Mesodermal cell (in vitro differentiated cells): ENCODE data around the gene TRAIP.

Experiments used
- H3K27ac ChIP-seq: 2 replicates; pipeline ENCODE4 v1.7.0; 2013; ENCODE audit warnings: mild to moderate bottlenecking, low read depth, low read length, moderate library complexity; ENCODE audit not compliant: severe bottlenecking
- H3K36me3 ChIP-seq: 2 replicates; pipeline ENCODE4 v1.7.1; 2013; ENCODE audit warnings: mild to moderate bottlenecking, low read length, moderate library complexity; ENCODE audit not compliant: control insufficient read depth, insufficient read depth
- H3K4me1 ChIP-seq: one replicate; pipeline ENCODE4 v1.7.1; 2013; ENCODE audit warnings: mild to moderate bottlenecking, low read length; ENCODE audit not compliant: insufficient read depth, control insufficient read depth, poor library complexity, severe bottlenecking
- H3K4me3 ChIP-seq: 2 replicates; pipeline ENCODE4 v1.7.0; 2013; ENCODE audit warnings: low read length, control low read depth, mild to moderate bottlenecking; ENCODE audit not compliant: insufficient read depth, poor library complexity, severe bottlenecking; ENCODE audit errors: extremely low read depth
- H3K9me3 ChIP-seq: 2 replicates; pipeline ENCODE4 v1.7.1; 2013; ENCODE audit warnings: mild to moderate bottlenecking, low read length, moderate library complexity; ENCODE audit not compliant: control insufficient read depth
- WGBS, 2 experiments: methylation state at CpG; one replicate each; pipeline ENCODE4 v1.1.5; 2013; ENCODE audit warnings: missing lambda C conversion rate in 2 of 2; ENCODE audit not compliant: insufficient coverage in 2 of 2; 5-methylcytosine and 5-hydroxymethylcytosine counted together

TRAIP gene

DNA sequence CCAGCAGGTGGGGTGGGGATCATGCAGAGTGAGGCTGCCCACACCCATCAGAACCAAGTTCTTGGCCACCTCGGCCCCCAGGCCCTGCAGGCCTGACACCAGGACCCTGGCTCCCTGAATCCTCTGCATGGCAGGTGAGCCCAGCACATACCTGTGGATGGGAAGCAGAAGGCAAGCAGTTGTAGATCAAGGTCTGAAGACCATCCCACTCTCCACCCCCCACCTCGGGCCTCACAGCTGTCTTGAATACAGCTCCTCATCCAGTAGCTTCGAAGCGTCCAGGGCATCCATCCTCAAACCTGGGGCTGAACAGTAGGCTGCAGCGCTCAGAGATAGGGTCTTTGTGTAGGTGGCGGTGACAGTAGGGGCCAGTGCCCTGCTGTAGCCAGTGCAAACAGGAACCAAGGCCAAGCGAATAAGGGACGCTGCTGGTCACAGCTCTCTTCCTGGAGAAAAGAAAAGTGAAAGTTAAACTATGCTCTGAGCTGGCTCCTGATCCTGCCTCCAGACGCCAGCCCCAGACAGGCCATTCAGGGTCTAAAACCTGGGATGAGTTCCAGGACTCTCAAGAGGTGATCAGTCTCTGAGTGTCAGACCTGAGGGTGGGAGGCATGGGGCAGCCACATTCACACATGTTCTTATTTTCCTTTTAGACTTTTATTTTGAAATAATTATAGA, 42.7 kb downstream of the TRAIP start, which contains the start of gene UBA7:
Gene UBA7, minus strand, starts transcription at position 457 of the 678 bp plus-strand sequence. Its CDS starts 166 bp downstream, at position 291.
- Histone ChIP-seq H3K36me3 (no peaks in the 10 kb centered on the region), H3K27ac (no peak within 1 kb of the TSS), H3K9me3 (no peaks in the 10 kb centered on the region), H3K4me1 (no peaks in the 10 kb centered on the region), H3K4me3 (no peak within 1 kb of the TSS)
- 90 to 91% methylated on average over 7 to 8 of the region's 9 CpGs for WGBS, 2 experiments

DNA sequence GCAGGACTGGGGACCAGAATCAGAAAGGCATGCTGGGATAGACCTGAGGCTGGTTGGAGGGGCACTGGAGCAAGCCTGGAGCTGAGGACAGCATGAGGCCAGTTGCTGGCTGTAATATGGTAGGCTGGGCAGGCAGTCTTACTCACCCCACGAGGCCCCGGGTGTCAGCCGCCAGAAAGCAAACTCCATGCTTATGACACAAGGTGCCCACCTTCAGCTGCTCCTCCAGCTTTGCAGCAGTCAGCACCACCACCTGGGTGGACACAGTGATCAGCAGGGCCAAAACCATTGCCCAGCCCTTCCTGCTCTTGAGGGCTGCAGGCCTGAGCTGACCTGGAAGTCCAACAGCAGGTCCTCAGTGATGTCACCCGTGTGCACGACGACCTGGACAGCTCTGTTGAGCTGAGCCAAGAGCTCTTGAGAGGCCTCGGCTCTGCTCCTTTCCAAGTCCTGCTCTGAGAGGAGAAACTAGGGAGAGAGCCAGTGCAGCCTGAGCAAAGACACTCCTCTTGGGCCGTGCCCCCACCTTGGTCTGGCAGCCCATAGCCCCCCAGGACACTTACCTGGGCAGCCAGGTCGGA, 43.4 kb downstream of the TRAIP start:
- H3K4me3 ChIP-seq, result no peak overlapping the region
- no peaks in the 10 kb centered on the region for H3K36me3 ChIP-seq
- no peaks in the 10 kb centered on the region for H3K9me3 ChIP-seq
- 91 to 98% methylated on average over 7 to 9 of the region's 9 CpGs for WGBS, 2 experiments
- H3K4me1 ChIP-seq, result peaks cover 3% of the 10 kb centered on the region
- H3K27ac ChIP-seq, result no peak overlapping the region

DNA sequence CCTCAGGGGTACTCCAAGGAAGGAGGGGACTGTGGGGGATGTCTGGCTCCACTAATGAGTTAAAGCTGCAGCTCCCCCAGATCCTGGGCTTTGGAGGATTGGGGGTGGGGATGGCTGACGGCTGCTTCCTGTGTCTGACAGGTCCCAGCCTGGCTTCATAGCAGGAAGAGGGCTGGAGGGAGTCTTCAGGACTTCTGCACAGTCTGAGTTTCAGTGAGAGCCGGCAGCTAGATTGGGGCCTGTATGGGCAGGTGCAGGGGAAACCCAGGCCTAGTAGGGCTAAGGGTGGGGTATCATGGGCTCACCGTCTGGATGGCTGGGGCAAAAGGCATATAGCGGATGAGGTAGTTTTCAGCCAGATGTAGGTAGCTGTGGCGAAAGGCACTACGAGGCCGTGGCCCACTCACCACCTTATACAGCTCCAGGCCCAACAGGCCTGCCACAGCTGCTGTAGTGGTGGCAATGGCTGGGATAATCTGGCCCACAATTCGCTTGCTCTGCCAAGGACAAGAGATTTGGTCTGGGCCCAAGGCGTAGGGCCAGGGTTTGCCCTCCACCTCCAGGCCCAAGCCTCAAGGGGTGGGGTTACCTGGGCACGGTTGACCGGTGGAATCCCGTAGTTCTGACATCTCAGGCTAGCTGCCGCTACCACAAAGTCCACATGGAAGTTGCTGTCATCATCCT, 48.8 kb downstream of the TRAIP start:
- 89 to 90% methylated on average over 9 to 11 of the region's 13 CpGs for WGBS, 2 experiments
- H3K9me3 ChIP-seq, result no peaks in the 10 kb centered on the region
- H3K36me3 ChIP-seq, result no peaks in the 10 kb centered on the region
- peak overlapping the region; percentile 57 for H3K27ac ChIP-seq
- H3K4me1 ChIP-seq, result peaks cover 41% of the 10 kb centered on the region
- H3K4me3 ChIP-seq, result no peak overlapping the region

DNA sequence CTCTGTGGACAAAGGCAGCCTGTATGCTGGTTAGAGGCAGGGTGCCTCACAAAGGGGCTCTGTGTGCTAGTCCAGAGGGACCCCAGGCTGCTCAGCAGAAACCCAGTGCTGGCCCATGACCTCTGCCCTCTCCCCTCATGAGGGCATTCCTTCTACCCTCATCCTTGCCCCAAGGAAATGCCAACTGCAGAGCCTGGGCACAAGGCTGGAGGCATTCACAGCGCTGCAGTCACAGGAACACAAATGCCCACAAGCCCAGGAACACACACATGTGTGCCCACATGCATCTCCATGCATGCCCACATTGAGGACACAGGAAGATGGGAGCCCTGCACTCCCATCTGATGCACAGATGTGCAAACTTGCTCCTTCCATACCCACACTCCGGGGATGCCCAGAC, 49.5 kb downstream of the TRAIP start:
- H3K27ac ChIP-seq, result peak overlapping the region; percentile 88
- no peaks in the 10 kb centered on the region for H3K36me3 ChIP-seq
- H3K4me1 ChIP-seq, result peaks cover 41% of the 10 kb centered on the region
- 50 to 100% methylated on average over 1 to 2 of the region's 2 CpGs for WGBS, 2 experiments
- no peaks in the 10 kb centered on the region for H3K9me3 ChIP-seq
- no peak overlapping the region for H3K4me3 ChIP-seq

DNA sequence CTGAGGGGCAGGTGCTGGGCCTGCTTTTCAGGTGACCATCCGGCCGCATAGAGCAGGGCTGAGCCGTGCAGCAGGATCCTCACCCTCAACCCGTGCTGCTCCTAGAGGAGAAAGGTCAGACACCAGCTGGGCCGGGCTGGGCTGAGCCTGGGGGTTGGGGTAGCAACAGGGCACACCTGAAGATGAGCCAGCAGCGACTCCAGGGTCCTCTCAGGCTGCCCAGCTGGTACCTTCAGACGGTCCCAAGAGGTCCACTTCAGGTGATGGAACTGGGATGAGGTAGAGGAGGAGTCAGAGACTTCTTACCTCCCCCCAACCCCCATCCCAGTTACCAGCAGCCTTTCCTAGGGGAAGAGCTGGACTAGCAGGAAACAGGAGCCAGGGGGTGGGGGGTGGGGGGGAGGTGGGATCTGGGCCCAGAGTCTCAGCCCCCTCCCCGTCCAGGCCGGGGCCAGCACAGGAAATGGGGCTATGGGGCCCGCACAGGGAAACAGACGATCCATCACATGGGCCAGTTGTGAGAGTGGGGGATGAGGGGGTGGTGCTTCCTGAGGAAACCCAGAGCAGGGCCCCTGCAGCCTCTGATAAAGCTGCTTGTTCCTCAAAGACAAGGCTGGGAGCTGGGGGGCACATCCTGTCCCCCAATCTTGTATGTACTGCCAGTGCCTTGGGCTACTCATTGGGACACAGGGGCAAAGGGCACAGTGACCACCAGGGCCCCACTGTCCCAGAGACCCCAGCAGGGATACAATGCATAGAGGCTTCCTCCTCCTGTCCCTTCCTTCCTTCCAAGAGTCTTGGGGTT, 50.3 kb downstream of the TRAIP start:
- Histone ChIP-seq H3K4me1 (peaks cover 41% of the 10 kb centered on the region), H3K4me3 (peak overlapping the region; percentile 11), H3K36me3 (no peaks in the 10 kb centered on the region), H3K27ac (peak overlapping the region; percentile 88), H3K9me3 (no peaks in the 10 kb centered on the region)
- 58% methylated on average over 7 to 8 of the region's 11 CpGs for WGBS, 2 experiments

DNA sequence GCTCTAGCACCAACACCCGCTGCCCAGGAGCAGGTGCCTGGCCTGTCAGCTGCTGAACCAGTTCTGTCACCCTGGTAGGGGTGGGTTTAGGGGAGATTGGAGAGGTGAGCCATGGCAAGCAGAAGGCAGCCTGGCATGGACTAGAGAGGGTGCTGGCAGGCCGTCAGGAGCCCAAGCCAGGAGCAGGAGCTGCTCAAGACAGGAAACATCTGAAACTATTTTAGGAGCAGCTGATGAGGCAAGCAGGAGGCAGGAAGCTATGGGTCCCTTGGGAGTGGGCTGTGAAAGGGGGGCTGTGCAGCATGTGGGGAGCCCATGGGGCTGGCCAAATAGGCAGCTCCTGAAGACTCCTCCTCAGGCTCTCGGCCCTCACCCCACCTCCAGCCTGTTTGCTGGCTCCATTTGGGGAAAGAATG, 51.0 kb downstream of the TRAIP start:
- peaks cover 41% of the 10 kb centered on the region for H3K4me1 ChIP-seq
- WGBS, 2 experiments, result 82 to 86% methylated on average over 1 to 2 of the region's 3 CpGs
- H3K9me3 ChIP-seq, result no peaks in the 10 kb centered on the region
- H3K4me3 ChIP-seq, result peak overlapping the region; percentile 11
- no peaks in the 10 kb centered on the region for H3K36me3 ChIP-seq
- H3K27ac ChIP-seq, result peak overlapping the region; percentile 88

DNA sequence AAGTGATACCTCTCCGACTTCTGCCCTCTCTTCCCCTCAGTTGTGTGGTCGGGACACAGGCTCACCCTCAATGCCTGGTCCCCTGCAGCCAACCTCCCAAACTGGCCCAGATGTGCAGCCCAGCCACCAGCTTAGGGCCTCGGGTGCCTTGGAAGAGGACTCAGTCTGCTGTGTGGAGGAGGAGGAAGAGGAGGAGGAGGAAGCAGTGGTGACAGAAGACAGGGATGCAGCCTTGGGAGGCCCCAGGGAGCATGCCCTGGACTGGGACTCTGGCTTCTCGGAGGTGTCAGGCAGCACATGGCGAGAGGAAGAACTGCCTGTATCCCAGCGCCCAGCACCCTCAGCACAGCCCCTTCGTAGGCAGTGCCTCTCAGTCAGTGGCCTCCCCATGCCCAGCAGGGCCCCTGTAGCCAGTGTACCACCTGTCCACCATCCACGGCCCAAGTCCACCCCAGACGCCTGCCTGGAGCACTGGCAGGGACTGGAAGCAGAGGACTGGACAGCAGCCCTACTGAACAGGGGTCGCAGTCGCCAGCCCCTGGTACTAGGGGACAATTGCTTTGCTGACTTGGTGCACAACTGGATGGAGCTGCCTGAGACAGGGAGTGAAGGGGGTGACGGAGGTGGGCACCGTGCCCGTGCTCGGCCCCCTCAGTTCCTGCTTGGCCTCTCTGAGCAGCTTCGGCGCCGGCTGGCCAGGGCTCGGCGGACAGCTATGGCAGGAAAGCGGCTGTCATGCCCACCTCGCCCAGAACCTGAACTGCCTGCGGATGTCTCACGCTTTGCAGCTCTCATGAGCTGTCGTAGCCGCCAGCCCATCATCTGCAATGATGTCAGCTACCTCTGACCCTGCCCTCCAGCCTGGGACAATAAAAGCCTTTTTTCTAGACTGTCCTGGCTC, 52.0 kb downstream of the TRAIP start:
- H3K4me1 ChIP-seq, result peaks cover 41% of the 10 kb centered on the region
- 92 to 93% methylated on average over 22 to 25 of the region's 26 CpGs for WGBS, 2 experiments
- H3K9me3 ChIP-seq, result no peaks in the 10 kb centered on the region
- no peaks in the 10 kb centered on the region for H3K36me3 ChIP-seq
- peak overlapping the region; percentile 75 for H3K4me3 ChIP-seq
- peak overlapping the region; percentile 88 for H3K27ac ChIP-seq

DNA sequence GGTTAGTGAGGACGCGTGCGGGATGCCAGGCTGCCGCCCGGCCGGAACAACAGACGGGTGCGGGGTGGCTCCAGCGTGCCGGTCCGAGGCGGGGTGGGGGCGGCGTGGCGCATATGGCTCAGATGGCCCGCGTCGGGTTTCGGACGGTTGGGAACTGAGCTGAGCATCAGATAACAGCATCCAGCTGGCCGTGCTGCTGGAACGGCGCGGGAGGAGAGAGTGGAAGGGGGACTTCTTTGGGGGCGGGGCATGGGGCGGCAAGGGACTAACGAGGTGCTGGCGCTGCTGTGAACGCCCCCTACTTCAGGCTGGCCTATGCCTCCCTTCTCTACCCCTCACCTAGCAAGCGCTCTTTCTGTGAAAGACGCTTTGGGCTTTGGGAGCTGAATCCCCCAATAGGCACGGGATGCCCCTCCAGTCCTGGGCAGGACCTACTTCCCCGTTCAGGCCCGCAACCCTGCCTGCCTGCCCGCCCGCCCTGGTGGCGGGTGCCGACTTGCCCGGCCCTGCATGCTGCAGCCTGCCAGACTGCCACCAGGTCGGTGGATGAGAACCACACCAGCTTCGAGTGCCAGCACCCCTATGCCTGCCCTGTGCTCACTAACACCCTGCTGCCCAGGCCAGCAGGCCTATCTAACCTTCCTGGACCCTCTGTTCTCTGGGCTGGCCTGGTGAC, 52.8 kb downstream of the TRAIP start:
- WGBS, 2 experiments, result 17 to 18% methylated on average over 24 to 36 of the region's 41 CpGs

DNA sequence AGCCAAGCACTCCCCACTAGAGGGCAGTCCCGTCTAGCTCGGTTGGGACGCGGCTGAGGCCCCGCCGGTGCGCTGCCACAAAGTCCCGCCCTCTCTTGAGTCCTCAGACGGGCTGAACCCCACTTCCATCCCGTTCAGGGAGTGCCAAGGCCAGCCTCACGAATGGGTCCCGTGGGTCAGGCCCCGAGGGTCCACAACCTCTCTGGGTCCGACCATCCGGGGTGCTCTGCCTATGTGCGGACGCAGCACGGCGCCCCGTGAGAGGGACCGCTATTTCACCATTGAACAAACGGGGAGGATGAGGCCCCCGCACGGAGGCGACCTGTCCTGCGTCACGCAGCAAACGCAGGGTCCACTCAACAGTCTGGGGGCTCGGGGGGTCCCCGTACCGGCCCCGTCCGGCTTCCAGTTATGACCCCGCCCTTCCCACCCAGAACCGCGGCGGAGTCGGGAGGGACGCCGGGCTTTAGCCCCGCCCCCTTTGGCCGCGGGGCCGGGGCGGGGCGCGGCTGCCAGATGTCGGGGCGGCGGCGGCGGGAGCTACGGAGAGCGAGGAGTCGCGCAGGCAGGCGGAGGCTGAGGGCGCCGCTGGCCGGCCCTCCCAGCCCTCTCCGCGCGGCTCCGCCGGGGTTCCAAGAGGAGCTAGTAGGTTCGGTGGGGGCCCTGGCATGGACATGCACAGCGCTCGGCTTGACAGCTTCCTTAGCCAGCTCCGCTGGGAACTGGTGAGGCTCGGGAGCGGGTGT, 53.5 kb downstream of the TRAIP start, which contains the start of gene INKA1:
Gene INKA1, plus strand, starts transcription at position 543 of the 746 bp plus-strand sequence. Its CDS starts 132 bp downstream, at position 675.
- Histone ChIP-seq H3K4me3 (peak within 1 kb of the TSS; percentile 75), H3K27ac (peak within 1 kb of the TSS; percentile 53), H3K9me3 (no peaks in the 10 kb centered on the region), H3K4me1 (peaks cover 37% of the 10 kb centered on the region), H3K36me3 (no peaks in the 10 kb centered on the region)
- 0% methylated on average over 52 to 55 of the region's 71 CpGs for WGBS, 2 experiments

More for the DNA sequence above, 52.8 kb downstream of the TRAIP start:
- Histone ChIP-seq H3K9me3 (no peaks in the 10 kb centered on the region), H3K36me3 (no peaks in the 10 kb centered on the region), H3K27ac (peak overlapping the region; percentile 53), H3K4me3 (peak overlapping the region; percentile 75), H3K4me1 (peaks cover 41% of the 10 kb centered on the region)
